ENCODE data around the gene POLR1A.

POLR1A gene

DNA sequence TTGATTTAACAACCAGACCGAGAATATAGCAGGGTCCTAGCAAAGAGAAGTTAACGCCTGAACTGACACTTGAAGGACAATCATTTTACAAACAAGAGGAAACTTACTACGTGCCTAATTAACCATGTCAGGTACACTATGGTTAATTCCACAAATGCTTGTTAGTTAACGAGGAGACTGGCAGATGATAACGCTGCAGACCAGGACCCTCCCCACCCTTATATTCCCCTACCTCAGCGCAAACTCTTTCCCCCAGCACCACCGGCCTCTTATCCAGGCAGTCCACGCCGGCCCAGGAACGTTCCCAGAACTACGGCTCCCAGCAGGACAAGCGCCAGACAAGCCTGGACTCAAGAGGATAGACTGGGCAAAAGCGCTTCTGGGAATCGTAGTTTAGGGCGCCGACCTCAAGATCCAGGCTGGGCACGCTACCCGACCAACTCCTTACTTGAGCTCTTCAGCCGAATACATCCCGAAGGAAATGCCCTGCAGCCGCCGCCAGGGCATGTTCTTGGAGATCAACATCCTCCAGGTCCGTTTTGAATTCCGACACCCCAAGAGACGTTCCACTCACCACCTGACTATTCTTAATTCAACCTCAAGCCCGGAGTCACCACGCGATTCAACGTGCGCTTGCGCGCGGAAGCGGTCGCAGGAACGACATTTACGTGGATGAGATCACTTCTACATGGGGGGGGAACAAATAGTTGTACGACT is at the start of gene POLR1A:
TSS of gene POLR1A (minus strand) at position 635 of the 717 bp plus-strand sequence. CDS start at position 525, 110 bp downstream.
- DNase-seq (ENCODE audit: low read depth), result peak; percentile 85
- H3K4me3 ChIP-seq (ENCODE audit: low read depth, low read length), result peak within 1 kb of the TSS; percentile 97

GRCh38 chr2:86150502-86150901 is 44.8 kb upstream of the POLR1A start:
- no peak overlapping the region for H3K4me3 ChIP-seq (ENCODE audit: low read depth, low read length)
- no peak for DNase-seq (ENCODE audit: low read depth)

- DNase-seq (ENCODE audit: low read depth), result no peak
- H3K4me3 ChIP-seq (ENCODE audit: low read depth, low read length), result no peak overlapping the region
Observed at GRCh38 chr2:86147793-86148192, 42.1 kb upstream of the POLR1A start.

GRCh38 chr2:86143926-86144685 is 38.4 kb upstream of the POLR1A start:
- H3K4me3 ChIP-seq (ENCODE audit: low read depth, low read length), result no peak overlapping the region
- no peak for DNase-seq (ENCODE audit: low read depth)

DNA sequence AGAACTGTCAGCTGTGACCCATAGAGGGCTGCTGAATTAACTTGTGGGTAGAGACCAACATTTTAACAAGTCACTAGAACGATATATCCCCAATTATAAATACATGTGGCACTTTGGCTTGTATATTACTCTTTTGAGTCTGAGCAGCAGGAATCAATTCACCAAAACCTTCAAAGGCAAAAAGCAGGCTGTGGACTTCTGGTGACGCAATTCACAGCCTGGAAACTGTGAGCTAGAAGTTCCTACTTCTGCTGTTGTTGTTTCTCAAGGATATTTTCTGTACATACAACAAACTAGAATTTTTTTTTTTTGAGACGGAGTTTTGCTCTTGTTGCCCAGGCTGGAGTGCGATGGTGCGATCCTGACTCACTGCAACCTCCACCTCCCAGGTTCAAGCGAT is 37.6 kb upstream of the POLR1A start:
- no peak overlapping the region for H3K4me3 ChIP-seq (ENCODE audit: low read depth, low read length)
- no peak for DNase-seq (ENCODE audit: low read depth)

GRCh38 chr2:86142436-86143257 is 37.0 kb upstream of the POLR1A start:
- no peak overlapping the region for H3K4me3 ChIP-seq (ENCODE audit: low read depth, low read length)
- DNase-seq (ENCODE audit: low read depth), result no peak

GRCh38 chr2:86140969-86141392 is 35.3 kb upstream of the POLR1A start:
- no peak overlapping the region for H3K4me3 ChIP-seq (ENCODE audit: low read depth, low read length)

GRCh38 chr2:86139981-86140380 is 34.3 kb upstream of the POLR1A start:
- no peak overlapping the region for H3K4me3 ChIP-seq (ENCODE audit: low read depth, low read length)
- no peak for DNase-seq (ENCODE audit: low read depth)

More at GRCh38 chr2:86140969-86141392, 35.3 kb upstream of the POLR1A start:
- DNase-seq (ENCODE audit: low read depth), result no peak

DNA sequence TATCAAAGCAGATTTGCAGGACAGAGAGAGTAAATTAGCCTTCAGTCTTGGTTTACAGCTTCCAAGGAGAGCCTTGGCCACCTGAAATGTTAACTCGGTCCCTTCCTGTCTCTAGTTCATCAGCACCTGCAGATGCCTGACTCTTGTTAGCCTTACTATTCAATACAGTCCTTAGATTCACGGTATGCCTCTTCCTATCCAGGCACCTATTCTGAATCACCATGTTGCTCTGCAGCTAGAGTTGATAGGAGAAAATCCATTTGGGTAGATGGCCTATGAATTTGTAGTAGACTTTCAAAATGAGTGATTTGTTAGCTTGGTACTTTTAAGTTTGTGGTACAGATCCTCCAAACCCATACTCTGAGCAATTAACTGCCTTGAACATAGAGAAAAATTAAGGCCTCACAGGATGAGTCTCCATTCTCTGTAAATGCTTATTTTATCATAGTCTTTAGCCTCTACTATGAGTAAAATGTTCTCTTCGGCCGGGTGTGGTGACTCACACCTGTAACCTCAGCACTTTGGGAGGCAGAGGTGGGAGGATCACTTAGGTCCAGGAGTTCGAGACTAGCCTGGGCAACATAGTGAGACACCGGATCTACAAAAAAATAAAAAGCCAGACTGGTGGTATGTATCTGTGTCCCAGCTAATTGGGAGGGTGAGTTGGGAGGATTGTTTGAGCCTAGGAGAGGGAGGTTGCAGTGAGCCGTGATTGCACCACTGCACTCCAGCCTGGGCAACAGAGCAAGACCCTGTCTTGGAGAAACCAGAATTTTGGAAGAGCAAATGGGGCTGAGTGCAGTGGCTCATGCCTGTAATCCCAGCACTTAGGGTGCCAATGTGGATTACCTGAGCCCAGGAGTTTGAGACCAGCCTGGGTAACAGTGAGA is 33.3 kb upstream of the POLR1A start:
- H3K4me3 ChIP-seq (ENCODE audit: low read depth, low read length), result no peak overlapping the region
- no peak for DNase-seq (ENCODE audit: low read depth)

- DNase-seq (ENCODE audit: low read depth), result no peak
Observed at GRCh38 chr2:86136141-86136540, 30.5 kb upstream of the POLR1A start.

DNA sequence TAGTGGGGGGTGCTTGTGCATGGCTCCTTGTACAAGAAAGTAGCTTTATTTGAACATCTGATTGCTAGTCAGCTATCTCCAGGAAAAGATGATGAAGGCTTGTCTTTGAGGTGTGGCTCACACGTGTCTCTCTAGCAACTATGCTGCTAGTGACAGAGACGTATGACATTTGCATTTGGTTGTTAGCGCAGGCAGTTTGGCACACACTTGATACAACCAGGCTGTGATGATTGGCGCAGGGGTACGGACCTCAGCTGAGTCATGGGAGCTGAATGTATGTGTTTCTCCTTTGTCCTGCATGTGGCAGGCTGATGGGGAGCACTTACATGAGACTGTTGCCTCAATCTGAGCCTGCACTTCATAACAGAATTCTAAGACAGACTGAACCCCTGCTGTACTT is 30.0 kb upstream of the POLR1A start:
- H3K4me3 ChIP-seq (ENCODE audit: low read depth, low read length), result no peak overlapping the region
- no peak for DNase-seq (ENCODE audit: low read depth)

More at GRCh38 chr2:86136141-86136540, 30.5 kb upstream of the POLR1A start:
- H3K4me3 ChIP-seq (ENCODE audit: low read depth, low read length), result no peak overlapping the region

DNA sequence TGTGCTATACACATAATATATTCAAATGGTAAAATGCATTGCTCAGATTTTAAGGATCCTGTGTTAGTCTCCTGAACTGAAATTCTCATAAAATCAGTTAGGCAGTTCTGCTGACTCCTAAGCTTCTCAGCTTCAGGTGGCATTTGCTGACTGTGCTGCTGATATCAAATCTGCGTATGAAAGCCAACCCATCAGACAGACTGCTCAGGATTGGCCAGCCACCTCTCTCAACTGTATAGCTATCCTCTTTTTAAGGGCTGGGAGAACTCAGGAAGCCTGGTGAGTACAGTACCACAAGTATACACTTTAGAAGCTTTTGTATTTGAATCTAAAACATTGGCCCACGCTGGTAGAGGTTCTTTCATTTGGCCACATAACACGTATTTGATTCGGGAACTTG is 29.0 kb upstream of the POLR1A start:
- H3K4me3 ChIP-seq (ENCODE audit: low read depth, low read length), result no peak overlapping the region
- DNase-seq (ENCODE audit: low read depth), result no peak

- H3K4me3 ChIP-seq (ENCODE audit: low read depth, low read length), result no peak overlapping the region
Observed at GRCh38 chr2:86124683-86125082, 19.0 kb upstream of the POLR1A start.

DNA sequence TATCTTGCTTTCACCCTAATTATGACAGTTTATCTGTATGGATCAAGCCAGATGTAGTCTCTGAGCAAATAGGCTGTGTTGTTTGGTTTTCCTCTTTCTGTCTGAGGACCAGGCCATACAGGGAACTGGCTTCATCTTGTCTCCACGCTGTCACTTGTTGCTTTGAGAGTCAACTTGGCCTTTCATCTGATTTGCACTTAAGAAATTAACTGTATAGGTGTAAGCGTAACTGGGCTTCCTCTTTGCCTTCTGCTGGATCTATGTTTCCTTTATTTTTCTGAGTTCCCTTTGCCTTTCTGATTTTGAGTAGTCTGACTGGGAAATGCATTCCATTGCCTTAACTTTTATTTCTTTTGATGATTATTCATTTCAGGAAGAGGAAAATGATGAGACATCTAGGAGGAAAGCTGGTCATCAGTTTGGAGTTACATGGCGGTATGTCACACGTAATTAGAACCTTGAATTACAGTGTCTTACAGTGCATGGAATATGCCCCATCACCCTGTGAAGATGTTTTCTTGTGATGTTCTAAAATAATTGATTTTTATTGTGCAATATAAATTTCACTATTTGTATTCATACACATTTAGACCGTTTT is 17.7 kb upstream of the POLR1A start:
- no peak for DNase-seq (ENCODE audit: low read depth)
- no peak overlapping the region for H3K4me3 ChIP-seq (ENCODE audit: low read depth, low read length)

More at GRCh38 chr2:86124683-86125082, 19.0 kb upstream of the POLR1A start:
- no peak for DNase-seq (ENCODE audit: low read depth)

DNA sequence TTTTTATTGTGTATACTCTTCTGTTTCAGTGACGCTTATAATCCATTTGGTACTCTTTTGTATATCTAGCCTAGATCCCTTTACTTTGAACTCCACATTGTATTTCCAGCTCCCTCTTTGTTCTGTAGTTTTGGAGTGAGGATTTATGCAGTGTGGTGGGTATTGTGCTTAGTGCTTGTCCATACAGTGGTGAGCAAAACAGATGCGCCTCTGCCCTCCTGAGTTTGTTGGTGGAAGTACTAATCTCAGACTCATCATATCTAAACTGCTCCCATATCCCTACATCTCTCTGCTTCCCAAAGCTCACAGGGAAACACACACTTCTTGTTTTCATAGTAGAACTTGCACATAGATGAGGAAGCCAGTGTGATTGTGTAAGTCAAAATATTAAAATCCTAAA is 12.4 kb upstream of the POLR1A start:
- no peak for DNase-seq (ENCODE audit: low read depth)
- H3K4me3 ChIP-seq (ENCODE audit: low read depth, low read length), result no peak overlapping the region

GRCh38 chr2:86107031-86107430 is 1.3 kb upstream of the POLR1A start:
- H3K4me3 ChIP-seq (ENCODE audit: low read depth, low read length), result peak overlapping the region; percentile 97
- no peak for DNase-seq (ENCODE audit: low read depth)

- H3K4me3 ChIP-seq (ENCODE audit: low read depth, low read length), result peak within 1 kb of the TSS; percentile 97
- peak; percentile 86 for DNase-seq (ENCODE audit: low read depth)
Observed at GRCh38 chr2:86105969-86106945, 571 bp upstream of the POLR1A start, which contains the start of gene PTCD3. TSS of gene PTCD3 (plus strand) at chr2:86106235. CDS start at chr2:86106248, 13 bp downstream.

Measured in skeletal muscle cell (primary cell).